Activated T-cell treated with anti-CD3 and anti-CD28 coated beads for 48 hours (primary cell): ENCODE results near the gene EHD1.
"Not testable (repeated sequence)": the region's sequence is repeated elsewhere in the genome, so short reads cannot be mapped to it uniquely, and the experiment has no call there.

Source experiments
- DNase-seq: peaks from one replicate; pipeline ENCODE4 v3.0.0-alpha.2; 2020; ENCODE audit warnings: low read depth

The EHD1 gene

GRCh38 chr11:64826578-64827450 is 51.6 kb downstream of the EHD1 start:
- DNase-seq: no peak

GRCh38 chr11:64826062-64826461 is 52.4 kb downstream of the EHD1 start:
- no peak for DNase-seq

- no peak for DNase-seq
These were observed 54.8 kb downstream of the EHD1 start for GRCh38 chr11:64823568-64824119.

- no peak for DNase-seq
These were observed 60.9 kb downstream of the EHD1 start for GRCh38 chr11:64817476-64817875.

- not testable (repeated sequence) for DNase-seq
These were observed 63.0 kb downstream of the EHD1 start for GRCh38 chr11:64815433-64815832.

- DNase-seq: no peak
These were observed 63.7 kb downstream of the EHD1 start for GRCh38 chr11:64814712-64815187.

- DNase-seq: no peak
These were observed 64.6 kb downstream of the EHD1 start for GRCh38 chr11:64813826-64814225.

GRCh38 chr11:64810891-64811272 is 67.5 kb downstream of the EHD1 start:
- peak; percentile 8 for DNase-seq

GRCh38 chr11:64810271-64810890 is 68.0 kb downstream of the EHD1 start, which contains the start of gene MEN1:
Gene MEN1, minus strand, starts transcription at chr11:64810551. Its CDS starts 442 bp downstream, at chr11:64810109.
- peak; percentile 79 for DNase-seq

- DNase-seq: peak; percentile 15
These were observed 68.6 kb downstream of the EHD1 start for GRCh38 chr11:64809781-64810241.

- DNase-seq: no peak
These were observed 72.9 kb downstream of the EHD1 start for GRCh38 chr11:64805481-64805880.

- DNase-seq: no peak
These were observed 73.8 kb downstream of the EHD1 start for GRCh38 chr11:64804346-64805210.

GRCh38 chr11:64803846-64804345 is 74.5 kb downstream of the EHD1 start:
- DNase-seq: no peak

GRCh38 chr11:64803158-64803845 is 75.1 kb downstream of the EHD1 start, which contains the start of gene MAP4K2:
Gene MAP4K2, minus strand, starts transcription at chr11:64803214. Its CDS starts 65 bp downstream, at chr11:64803149.
- peak; percentile 89 for DNase-seq

GRCh38 chr11:64802370-64803157 is 75.9 kb downstream of the EHD1 start:
- peak; percentile 37 for DNase-seq
